Right ventricle myocardium superior (tissue), 1 donor: ENCODE data around the gene FOXF1. TPM values are rescaled to one million over a fixed set of nuclear protein-coding genes. Genes with fewer than 3 reads are reported as not detected.

Source experiments
- ATAC-seq: fragments of 200-7000 bp; cut with Tn5 transposase; one replicate; pipeline ENCODE4 v1.9.1; 2020; ENCODE audit warnings: mild to moderate bottlenecking; ENCODE audit not compliant: poor library complexity
- DNase-seq: peaks from one replicate; pipeline ENCODE4 v3.0.0-alpha.2; 2020
- intact Hi-C: fragments of 100-400 bp; cut with DNase I; formaldehyde crosslinking; loops from one replicate; pipeline ENCODE4 v1.11.2; 2022
- long read RNA-seq: library from polyadenylated mRNA; unstranded; transcript quantifications from one replicate; pipeline ENCODE4 v2.0.0, GENCODE V29; 2021
- total RNA-seq: library from RNA; stranded (reverse); fragmentation: NEBNext Ultra II Directional; extraction: Animal tissue kit (Norgen Biotek cat#: 25700); gene quantifications from one replicate; pipeline ENCODE4 v1.2.1, GENCODE V29; 2021
- donor health status: DM: no; HTN: yes; CAD: no; lungs with severe emphysema.

Gene FOXF1
- 0.11 TPM for total RNA-seq
- long read RNA-seq, partial matches to known transcripts = 0 of 1 reads
- long read RNA-seq, other reads (novel, unspliced or antisense) = 0 of 1 reads

DNA sequence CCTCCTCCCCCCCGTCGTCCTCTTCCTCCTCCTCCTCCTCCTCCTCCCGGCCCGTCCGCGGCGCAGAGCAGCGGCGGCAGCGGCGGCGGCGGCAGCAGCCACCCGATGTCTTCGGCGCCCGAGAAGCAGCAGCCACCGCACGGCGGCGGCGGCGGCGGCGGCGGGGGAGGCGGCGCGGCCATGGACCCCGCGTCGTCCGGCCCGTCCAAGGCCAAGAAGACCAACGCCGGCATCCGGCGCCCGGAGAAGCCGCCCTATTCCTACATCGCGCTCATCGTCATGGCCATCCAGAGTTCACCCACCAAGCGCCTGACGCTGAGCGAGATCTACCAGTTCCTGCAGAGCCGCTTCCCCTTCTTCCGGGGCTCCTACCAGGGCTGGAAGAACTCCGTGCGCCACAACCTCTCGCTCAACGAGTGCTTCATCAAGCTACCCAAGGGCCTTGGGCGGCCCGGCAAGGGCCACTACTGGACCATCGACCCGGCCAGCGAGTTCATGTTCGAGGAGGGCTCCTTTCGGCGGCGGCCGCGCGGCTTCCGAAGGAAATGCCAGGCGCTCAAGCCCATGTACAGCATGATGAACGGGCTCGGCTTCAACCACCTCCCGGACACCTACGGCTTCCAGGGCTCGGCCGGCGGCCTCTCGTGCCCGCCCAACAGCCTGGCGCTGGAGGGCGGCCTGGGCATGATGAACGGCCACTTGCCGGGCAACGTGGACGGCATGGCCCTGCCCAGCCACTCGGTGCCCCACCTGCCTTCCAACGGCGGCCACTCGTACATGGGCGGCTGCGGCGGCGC is at the start of gene FOXF1:
Gene FOXF1 (plus strand): TSS at position 63 of the 797 bp plus-strand sequence. CDS start 43 bp downstream, at position 106.
- intact Hi-C loops = loop anchor here (10.0 kb wide), 1 partner anchor 686 kb away; no protein-coding TSS in a partner anchor
- DNase-seq (no peak), ATAC-seq (no peak)

DNA sequence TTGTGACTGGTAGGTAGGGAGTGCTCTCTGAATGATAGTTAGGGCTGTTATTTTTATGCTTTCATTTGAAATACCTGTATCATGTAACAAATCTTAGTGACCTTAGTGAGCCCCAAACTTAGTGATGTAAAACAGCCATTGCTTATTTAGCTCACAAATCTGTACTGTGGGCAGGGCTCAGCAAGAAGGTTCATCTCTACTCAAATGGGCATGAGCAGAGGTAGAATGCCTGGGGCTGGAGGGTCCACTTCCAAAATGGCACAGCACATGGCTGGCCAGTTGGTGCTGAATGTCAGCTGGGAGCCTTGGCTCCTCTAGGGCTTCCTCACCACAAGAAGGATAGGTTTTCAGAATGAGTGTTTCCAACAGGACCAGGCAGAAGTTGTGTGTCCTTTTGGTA is 49.3 kb upstream of the FOXF1 start:
- intact Hi-C loops = no loop called here
- DNase-seq (no peak), ATAC-seq (no peak)

DNA sequence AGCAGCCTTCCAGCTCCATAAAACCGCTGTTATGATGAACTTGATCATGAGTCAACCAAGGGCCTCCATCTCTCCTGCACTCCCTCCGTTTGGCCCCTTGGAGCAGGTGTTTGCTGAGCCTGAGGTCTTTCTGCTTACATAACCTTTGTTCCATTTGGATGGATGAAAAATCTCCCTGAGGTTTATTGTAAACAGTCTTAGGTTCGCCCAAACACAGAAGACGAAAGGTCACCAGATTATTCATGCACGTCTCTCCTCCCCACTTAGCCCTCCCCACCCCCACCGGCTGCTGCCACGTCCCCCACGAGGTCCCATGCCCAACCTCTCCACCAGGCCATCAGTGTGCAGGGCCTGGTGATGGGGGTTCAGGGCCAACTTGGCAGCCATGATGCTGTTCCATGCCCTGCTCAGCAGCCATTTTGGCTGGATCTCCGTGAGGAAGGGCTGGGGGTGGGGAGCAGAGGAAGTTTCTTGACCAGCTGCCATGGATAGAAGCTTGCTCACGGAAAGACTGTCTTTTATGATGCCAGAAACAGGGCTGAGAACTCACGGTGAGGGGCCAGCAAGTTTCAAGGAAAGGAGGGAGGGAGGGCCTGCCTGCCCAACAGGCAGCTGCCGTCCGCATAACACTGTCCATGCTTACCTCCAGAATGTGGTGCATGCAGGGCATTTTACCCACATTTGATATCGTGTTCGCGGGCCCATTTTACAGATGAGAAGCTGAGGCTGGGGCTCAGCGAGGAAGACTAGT is 47.8 kb upstream of the FOXF1 start:
- ATAC-seq = no peak
- intact Hi-C loops = no loop called here
- no peak for DNase-seq

- ATAC-seq (no peak), DNase-seq (no peak)
- intact Hi-C loops = no loop called here
Observed at GRCh38 chr16:86464044-86464443, 46.3 kb upstream of the FOXF1 start.

DNA sequence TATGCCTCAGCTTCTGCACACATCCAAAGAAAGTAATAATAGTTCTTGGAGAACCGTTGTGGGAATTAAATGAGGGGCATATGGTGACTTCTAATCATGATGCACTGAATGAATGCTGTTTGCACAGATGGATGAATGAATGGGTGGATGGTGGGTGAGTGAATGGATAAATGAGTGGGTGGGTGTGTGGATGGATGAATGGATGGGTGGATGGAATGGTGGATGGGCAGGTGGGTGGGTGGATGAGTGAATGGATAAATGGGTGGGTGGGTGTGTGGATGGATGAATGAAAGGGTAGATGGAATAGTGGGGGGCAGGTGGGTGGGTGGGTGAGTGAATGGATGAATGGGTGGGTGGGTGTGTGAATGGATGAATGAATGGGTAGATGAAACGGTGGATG is 44.9 kb upstream of the FOXF1 start:
- intact Hi-C loops = no loop called here
- ATAC-seq (no peak), DNase-seq (no peak)

- intact Hi-C loops = no loop called here
- no peak for ATAC-seq
- DNase-seq = no peak
Observed at GRCh38 chr16:86466696-86467406, 43.5 kb upstream of the FOXF1 start.

- DNase-seq = no peak
- intact Hi-C loops = no loop called here
- no peak for ATAC-seq
Observed at GRCh38 chr16:86467490-86467889, 42.8 kb upstream of the FOXF1 start.

DNA sequence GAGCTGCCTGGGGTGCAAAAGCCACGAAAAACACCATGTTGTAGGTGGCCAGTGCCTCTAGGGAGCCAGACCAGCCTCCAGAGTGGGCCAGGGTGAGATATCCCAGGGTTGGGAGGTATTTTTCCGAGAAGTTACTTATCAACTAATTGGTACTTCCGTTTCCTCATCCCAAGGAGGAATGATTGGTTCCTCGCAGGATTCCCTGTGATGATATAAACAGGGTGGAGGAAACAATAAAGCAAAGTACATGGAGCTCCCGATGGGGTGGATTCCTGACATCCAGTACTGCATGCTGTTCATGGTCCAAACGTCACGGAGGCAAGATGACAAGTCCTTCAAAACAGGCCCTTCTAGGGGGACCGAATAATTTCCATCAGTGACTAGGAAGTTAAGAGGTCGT is 39.4 kb upstream of the FOXF1 start:
- no peak for DNase-seq
- intact Hi-C loops = no loop called here
- ATAC-seq = no peak

DNA sequence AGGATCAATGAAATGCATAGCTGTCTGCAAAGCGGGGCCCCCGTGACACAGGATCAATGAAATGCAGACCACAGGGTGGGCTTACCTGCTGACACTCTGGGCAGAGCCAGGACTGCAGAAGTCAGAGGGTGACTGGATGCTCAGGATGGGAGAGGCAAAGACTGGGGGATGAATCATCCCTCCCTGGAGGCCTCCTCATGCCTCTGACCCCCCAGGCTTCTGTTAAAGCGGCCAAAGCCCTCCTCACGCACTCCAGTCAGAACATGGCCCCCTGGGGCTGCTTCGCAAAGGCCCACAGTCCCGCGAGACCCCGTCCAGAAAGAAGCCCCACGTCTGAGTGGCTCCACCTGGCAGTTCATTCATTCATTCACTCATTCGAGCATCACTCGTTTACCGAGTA is 38.4 kb upstream of the FOXF1 start:
- no peak for ATAC-seq
- no peak for DNase-seq
- intact Hi-C loops = no loop called here

GRCh38 chr16:86472366-86472765 is 38.0 kb upstream of the FOXF1 start:
- DNase-seq (no peak), ATAC-seq (no peak)
- intact Hi-C loops = no loop called here

DNA sequence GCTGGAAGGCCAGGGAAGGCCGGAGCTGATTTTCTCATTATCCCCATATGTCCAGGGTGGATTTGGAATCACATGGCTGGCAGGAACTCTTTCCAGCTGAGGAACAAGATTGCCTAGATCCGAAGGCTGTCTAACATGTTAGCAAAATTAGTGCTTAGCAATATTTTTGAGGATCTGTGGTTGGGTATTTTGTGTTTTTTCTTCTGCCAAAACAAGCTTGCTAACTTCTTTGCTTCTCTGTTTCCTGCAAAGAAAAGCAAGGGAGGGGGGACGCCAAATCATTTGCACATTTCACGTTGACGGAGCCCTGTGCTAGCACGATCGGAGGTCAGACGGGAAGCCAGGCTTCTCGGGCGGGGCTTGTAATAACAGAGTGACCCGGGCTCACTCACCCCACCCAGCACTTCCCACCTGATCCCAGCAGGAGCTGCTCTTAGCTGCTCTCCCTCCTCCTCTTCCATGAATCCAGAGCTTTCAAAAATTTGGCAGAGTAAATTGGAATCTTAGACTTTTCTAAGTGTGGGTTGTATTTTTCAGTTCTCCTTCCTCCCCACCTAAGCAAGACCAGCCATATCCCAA is 33.3 kb upstream of the FOXF1 start:
- DNase-seq (no peak), ATAC-seq (no peak)

GRCh38 chr16:86477642-86478041 is 32.7 kb upstream of the FOXF1 start:
- ATAC-seq = no peak
- DNase-seq = no peak
- intact Hi-C loops = no loop called here

More for the DNA sequence above, 33.3 kb upstream of the FOXF1 start:
- intact Hi-C loops = no loop called here

- ATAC-seq = no peak
- intact Hi-C loops = no loop called here
Observed at GRCh38 chr16:86478779-86479178, 31.5 kb upstream of the FOXF1 start.

DNA sequence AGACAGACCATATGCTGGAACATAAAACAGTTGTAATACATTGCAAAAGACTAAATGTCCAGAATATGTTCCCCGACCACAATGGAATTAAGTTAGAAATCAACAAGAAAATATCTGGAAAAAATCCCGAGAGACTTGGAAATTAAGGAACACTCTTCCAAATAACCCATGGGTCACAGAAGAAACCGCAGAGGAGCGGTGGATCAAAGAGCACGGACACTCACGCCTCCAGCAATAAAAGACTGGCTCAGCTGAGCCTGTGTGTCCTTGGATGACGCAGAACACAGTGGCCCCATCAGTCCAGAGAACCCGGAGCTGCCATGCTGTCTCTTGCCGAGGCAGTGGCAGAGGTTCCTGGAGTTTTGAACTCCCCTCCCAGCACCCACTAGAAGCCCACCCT is 30.9 kb upstream of the FOXF1 start:
- DNase-seq (no peak), ATAC-seq (no peak)
- intact Hi-C loops = no loop called here

More at GRCh38 chr16:86478779-86479178, 31.5 kb upstream of the FOXF1 start:
- DNase-seq = no peak

- intact Hi-C loops = no loop called here
- no peak for ATAC-seq
- DNase-seq = no peak
Observed at GRCh38 chr16:86480444-86480843, 29.9 kb upstream of the FOXF1 start.

- no peak for DNase-seq
- no peak for ATAC-seq
- intact Hi-C loops = no loop called here
Observed at GRCh38 chr16:86481607-86482006, 28.7 kb upstream of the FOXF1 start.

- intact Hi-C loops = no loop called here
- DNase-seq (no peak), ATAC-seq (no peak)
Observed at GRCh38 chr16:86484240-86484639, 26.1 kb upstream of the FOXF1 start.

- ATAC-seq (no peak), DNase-seq (no peak)
- intact Hi-C loops = no loop called here
Observed at GRCh38 chr16:86485746-86486145, 24.6 kb upstream of the FOXF1 start.
